ENCODE measurements around the gene MYO1F.
A peak's percentile ranks its signal among the peaks of the same experiment; 100 is the strongest.
"Not testable (repeated sequence)": the region's sequence is repeated elsewhere in the genome, so short reads cannot be mapped to it uniquely, and the experiment has no call there.

MYO1F gene

GRCh38 chr19:8577247-8577646 lies at the start of gene MYO1F:
MYO1F (minus strand) TSS chr19:8577442; CDS start chr19:8577309, 133 bp downstream.
- H3K4me1 ChIP-seq (ENCODE audit: control insufficient read depth, insufficient read depth, low read length): no peaks in the 10 kb centered on the region
- no peak within 1 kb of the TSS for H3K27ac ChIP-seq (ENCODE audit: low read depth, low read length)
- peak within 1 kb of the TSS; percentile 42 for H3K4me3 ChIP-seq (ENCODE audit: low read length)
- H3K9ac ChIP-seq (ENCODE audit: low read length): peak within 1 kb of the TSS; percentile 59
- no peaks in the 10 kb centered on the region for H3K36me3 ChIP-seq (ENCODE audit: control insufficient read depth, insufficient read depth, low read length)
- peaks cover 9% of the 10 kb centered on the region for H3K27me3 ChIP-seq (ENCODE audit: control insufficient read depth, insufficient read depth, low read length)

DNA sequence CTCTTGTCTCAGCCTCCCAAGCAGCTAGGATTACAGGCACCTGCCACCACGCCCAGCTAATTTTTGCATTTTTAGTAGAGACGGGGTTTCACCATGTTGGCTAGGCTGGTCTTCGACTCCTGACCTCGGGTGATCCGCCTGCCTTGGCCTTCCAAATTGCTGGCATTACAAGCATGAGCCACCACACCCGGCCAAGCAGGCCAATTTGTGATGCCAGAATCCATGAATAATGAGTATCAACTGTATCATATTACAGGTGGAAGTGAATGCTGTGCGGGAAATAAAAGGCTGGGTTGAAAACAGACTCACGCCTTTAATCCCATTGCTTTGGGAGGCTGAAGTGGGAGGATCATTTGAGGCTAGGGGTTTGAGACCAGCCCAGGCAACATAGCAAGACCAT lies 49.6 kb upstream of the MYO1F start:
- Histone ChIP-seq H3K27ac (ENCODE audit: low read depth, low read length) (no peak overlapping the region), H3K36me3 (ENCODE audit: control insufficient read depth, insufficient read depth, low read length) (no peaks in the 10 kb centered on the region), H3K27me3 (ENCODE audit: control insufficient read depth, insufficient read depth, low read length) (no peaks in the 10 kb centered on the region), H3K9ac (ENCODE audit: low read length) (no peak overlapping the region), H3K4me3 (ENCODE audit: low read length) (no peak overlapping the region), H3K4me1 (ENCODE audit: control insufficient read depth, insufficient read depth, low read length) (no peaks in the 10 kb centered on the region)

GRCh38 chr19:8622886-8623285 lies 45.6 kb upstream of the MYO1F start:
- H3K4me3 ChIP-seq (ENCODE audit: low read length); H3K27ac ChIP-seq (ENCODE audit: low read depth, low read length); H3K9ac ChIP-seq (ENCODE audit: low read length); H3K36me3 ChIP-seq (ENCODE audit: control insufficient read depth, insufficient read depth, low read length); H3K4me1 ChIP-seq (ENCODE audit: control insufficient read depth, insufficient read depth, low read length); H3K27me3 ChIP-seq (ENCODE audit: control insufficient read depth, insufficient read depth, low read length): not testable (repeated sequence)

- Histone ChIP-seq H3K4me1 (ENCODE audit: control insufficient read depth, insufficient read depth, low read length) (no peaks in the 10 kb centered on the region), H3K27ac (ENCODE audit: low read depth, low read length) (no peak overlapping the region), H3K4me3 (ENCODE audit: low read length) (no peak overlapping the region), H3K9ac (ENCODE audit: low read length) (no peak overlapping the region), H3K36me3 (ENCODE audit: control insufficient read depth, insufficient read depth, low read length) (no peaks in the 10 kb centered on the region), H3K27me3 (ENCODE audit: control insufficient read depth, insufficient read depth, low read length) (no peaks in the 10 kb centered on the region)
These were observed 41.5 kb upstream of the MYO1F start for GRCh38 chr19:8618751-8619150.

DNA sequence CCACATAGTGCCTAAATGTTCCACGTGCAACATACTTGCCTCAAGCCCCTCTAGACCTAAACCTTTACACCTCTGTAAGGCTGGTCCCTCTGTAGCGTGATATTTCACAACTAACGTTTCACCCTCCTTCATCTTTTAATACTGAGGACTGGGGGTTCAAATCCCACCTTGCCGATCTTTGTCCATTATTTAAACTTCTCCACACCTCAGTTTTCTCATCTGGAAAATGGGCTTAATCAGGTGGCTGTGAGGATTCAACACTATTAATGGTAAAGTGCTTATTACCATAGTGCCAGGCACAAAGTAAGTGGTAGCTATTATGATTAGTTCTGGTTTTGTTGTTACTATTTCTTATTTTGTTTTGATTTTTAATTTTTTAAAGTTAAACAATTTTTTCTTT lies 40.7 kb upstream of the MYO1F start:
- Histone ChIP-seq H3K27ac (ENCODE audit: low read depth, low read length) (no peak overlapping the region), H3K27me3 (ENCODE audit: control insufficient read depth, insufficient read depth, low read length) (no peaks in the 10 kb centered on the region), H3K9ac (ENCODE audit: low read length) (no peak overlapping the region), H3K4me1 (ENCODE audit: control insufficient read depth, insufficient read depth, low read length) (no peaks in the 10 kb centered on the region), H3K36me3 (ENCODE audit: control insufficient read depth, insufficient read depth, low read length) (no peaks in the 10 kb centered on the region), H3K4me3 (ENCODE audit: low read length) (no peak overlapping the region)

GRCh38 chr19:8617325-8617724 lies 40.1 kb upstream of the MYO1F start:
- not testable (repeated sequence) for H3K36me3 ChIP-seq (ENCODE audit: control insufficient read depth, insufficient read depth, low read length); H3K27me3 ChIP-seq (ENCODE audit: control insufficient read depth, insufficient read depth, low read length); H3K27ac ChIP-seq (ENCODE audit: low read depth, low read length); H3K4me3 ChIP-seq (ENCODE audit: low read length); H3K9ac ChIP-seq (ENCODE audit: low read length); H3K4me1 ChIP-seq (ENCODE audit: control insufficient read depth, insufficient read depth, low read length)

GRCh38 chr19:8616861-8617260 lies 39.6 kb upstream of the MYO1F start:
- no peak overlapping the region for H3K27ac ChIP-seq (ENCODE audit: low read depth, low read length)
- H3K4me3 ChIP-seq (ENCODE audit: low read length): no peak overlapping the region
- H3K27me3 ChIP-seq (ENCODE audit: control insufficient read depth, insufficient read depth, low read length): no peaks in the 10 kb centered on the region
- H3K4me1 ChIP-seq (ENCODE audit: control insufficient read depth, insufficient read depth, low read length): no peaks in the 10 kb centered on the region
- H3K9ac ChIP-seq (ENCODE audit: low read length): no peak overlapping the region
- no peaks in the 10 kb centered on the region for H3K36me3 ChIP-seq (ENCODE audit: control insufficient read depth, insufficient read depth, low read length)

DNA sequence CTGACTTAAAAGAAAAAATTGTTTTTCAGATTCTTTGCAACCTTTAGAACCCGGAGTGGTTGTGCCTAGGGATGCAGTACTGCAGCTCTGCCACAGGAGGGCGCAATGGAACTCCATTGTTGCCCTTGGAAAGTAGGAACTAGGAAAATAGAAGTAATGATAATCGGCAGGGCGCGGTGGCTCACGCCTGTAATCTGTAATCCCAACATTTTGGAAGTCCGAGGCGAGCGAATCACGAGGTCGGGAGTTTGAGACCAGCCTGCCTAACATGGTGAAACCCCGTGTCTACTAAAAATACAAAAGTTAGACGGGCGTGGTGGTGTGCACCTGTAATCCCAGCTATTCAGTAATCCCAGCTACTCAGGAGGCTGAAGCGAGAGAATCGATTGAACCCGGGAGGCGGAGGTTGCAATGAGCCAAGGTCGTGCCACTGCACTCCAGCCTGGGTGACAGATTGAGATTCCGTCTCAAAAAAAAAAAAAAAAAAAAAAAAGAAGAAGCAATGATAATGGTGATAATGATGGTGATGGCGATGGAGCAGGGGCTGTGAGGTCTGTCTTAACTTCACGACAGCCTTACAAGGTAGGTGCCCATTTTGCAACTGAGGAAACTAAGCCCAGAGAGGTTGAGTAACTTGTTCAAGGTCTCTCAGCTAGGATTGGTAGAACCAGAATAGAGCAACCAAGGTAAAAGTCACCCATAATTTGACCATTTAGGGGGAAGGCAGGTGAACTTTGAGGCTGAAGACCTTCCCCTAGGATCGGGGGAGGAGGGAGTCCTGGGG lies 38.8 kb upstream of the MYO1F start:
- no peak overlapping the region for H3K27ac ChIP-seq (ENCODE audit: low read depth, low read length)
- no peaks in the 10 kb centered on the region for H3K27me3 ChIP-seq (ENCODE audit: control insufficient read depth, insufficient read depth, low read length)
- H3K4me3 ChIP-seq (ENCODE audit: low read length): no peak overlapping the region
- no peak overlapping the region for H3K9ac ChIP-seq (ENCODE audit: low read length)
- H3K4me1 ChIP-seq (ENCODE audit: control insufficient read depth, insufficient read depth, low read length): no peaks in the 10 kb centered on the region
- no peaks in the 10 kb centered on the region for H3K36me3 ChIP-seq (ENCODE audit: control insufficient read depth, insufficient read depth, low read length)

GRCh38 chr19:8615024-8615423 lies 37.8 kb upstream of the MYO1F start:
- no peaks in the 10 kb centered on the region for H3K36me3 ChIP-seq (ENCODE audit: control insufficient read depth, insufficient read depth, low read length)
- no peak overlapping the region for H3K27ac ChIP-seq (ENCODE audit: low read depth, low read length)
- H3K9ac ChIP-seq (ENCODE audit: low read length): no peak overlapping the region
- no peak overlapping the region for H3K4me3 ChIP-seq (ENCODE audit: low read length)
- H3K27me3 ChIP-seq (ENCODE audit: control insufficient read depth, insufficient read depth, low read length): no peaks in the 10 kb centered on the region
- no peaks in the 10 kb centered on the region for H3K4me1 ChIP-seq (ENCODE audit: control insufficient read depth, insufficient read depth, low read length)

GRCh38 chr19:8614455-8614854 lies 37.2 kb upstream of the MYO1F start:
- Histone ChIP-seq H3K27ac (ENCODE audit: low read depth, low read length) (no peak overlapping the region), H3K27me3 (ENCODE audit: control insufficient read depth, insufficient read depth, low read length) (no peaks in the 10 kb centered on the region), H3K9ac (ENCODE audit: low read length) (no peak overlapping the region), H3K4me1 (ENCODE audit: control insufficient read depth, insufficient read depth, low read length) (no peaks in the 10 kb centered on the region), H3K4me3 (ENCODE audit: low read length) (no peak overlapping the region), H3K36me3 (ENCODE audit: control insufficient read depth, insufficient read depth, low read length) (no peaks in the 10 kb centered on the region)

GRCh38 chr19:8612807-8613171 lies 35.5 kb upstream of the MYO1F start:
- Histone ChIP-seq H3K36me3 (ENCODE audit: control insufficient read depth, insufficient read depth, low read length) (no peaks in the 10 kb centered on the region), H3K4me1 (ENCODE audit: control insufficient read depth, insufficient read depth, low read length) (no peaks in the 10 kb centered on the region), H3K4me3 (ENCODE audit: low read length) (no peak overlapping the region), H3K9ac (ENCODE audit: low read length) (no peak overlapping the region), H3K27me3 (ENCODE audit: control insufficient read depth, insufficient read depth, low read length) (no peaks in the 10 kb centered on the region), H3K27ac (ENCODE audit: low read depth, low read length) (no peak overlapping the region)

DNA sequence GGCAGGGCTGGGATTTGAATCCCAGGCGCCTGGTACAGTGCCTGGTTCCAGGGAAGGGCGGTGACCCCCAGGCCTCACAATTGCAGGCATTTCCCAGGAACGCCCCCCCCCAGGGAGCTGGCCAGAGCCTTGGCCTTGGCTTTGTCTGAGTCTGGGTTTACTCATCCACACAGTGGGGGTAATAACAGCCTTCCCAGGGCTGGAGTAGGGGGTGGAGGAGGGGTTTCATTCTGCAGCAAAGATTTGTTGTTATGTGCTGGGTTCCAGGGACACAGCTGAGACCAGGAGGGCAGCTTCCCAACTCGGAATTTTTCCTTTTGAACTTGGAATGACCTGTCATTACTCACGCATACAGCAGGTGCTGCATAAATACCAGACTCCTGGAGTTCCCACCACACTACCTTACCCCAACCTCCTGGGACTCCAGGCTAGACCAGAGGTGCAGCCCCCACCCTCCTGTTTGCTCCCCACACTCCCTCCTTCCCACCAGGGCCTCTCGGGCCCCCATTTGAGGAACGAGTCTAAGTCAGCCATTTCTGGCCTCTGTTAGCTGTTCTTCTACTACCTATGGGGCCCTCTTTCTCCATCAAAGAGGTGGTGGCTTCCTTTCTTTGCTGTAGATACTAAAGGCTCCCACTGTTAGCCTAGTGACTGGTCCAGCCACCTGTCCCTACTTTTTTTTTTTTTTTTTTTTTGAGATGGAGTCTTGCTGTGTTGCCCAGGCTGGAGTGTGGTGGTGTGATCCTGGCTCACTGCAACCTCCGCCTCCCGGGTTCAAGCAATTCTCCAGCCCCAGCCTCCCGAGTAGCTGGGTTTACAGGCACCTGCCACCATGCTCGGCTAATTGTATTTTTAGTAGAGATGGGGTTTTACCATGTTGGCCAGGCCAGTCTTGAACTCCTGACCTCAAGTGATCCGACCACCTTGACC lies 34.9 kb upstream of the MYO1F start:
- H3K36me3 ChIP-seq (ENCODE audit: control insufficient read depth, insufficient read depth, low read length): no peaks in the 10 kb centered on the region
- H3K27me3 ChIP-seq (ENCODE audit: control insufficient read depth, insufficient read depth, low read length): no peaks in the 10 kb centered on the region
- H3K9ac ChIP-seq (ENCODE audit: low read length): no peak overlapping the region
- no peak overlapping the region for H3K27ac ChIP-seq (ENCODE audit: low read depth, low read length)
- H3K4me1 ChIP-seq (ENCODE audit: control insufficient read depth, insufficient read depth, low read length): no peaks in the 10 kb centered on the region
- H3K4me3 ChIP-seq (ENCODE audit: low read length): no peak overlapping the region
